NCI-H526 (cell line): ENCODE results near the gene ARG2.

Experiments used
- DNase-seq, 2 experiments: peaks; one replicate each; lab custom pipeline; 2025; lab: John Stamatoyannopoulos, UW

ARG2 gene

DNA sequence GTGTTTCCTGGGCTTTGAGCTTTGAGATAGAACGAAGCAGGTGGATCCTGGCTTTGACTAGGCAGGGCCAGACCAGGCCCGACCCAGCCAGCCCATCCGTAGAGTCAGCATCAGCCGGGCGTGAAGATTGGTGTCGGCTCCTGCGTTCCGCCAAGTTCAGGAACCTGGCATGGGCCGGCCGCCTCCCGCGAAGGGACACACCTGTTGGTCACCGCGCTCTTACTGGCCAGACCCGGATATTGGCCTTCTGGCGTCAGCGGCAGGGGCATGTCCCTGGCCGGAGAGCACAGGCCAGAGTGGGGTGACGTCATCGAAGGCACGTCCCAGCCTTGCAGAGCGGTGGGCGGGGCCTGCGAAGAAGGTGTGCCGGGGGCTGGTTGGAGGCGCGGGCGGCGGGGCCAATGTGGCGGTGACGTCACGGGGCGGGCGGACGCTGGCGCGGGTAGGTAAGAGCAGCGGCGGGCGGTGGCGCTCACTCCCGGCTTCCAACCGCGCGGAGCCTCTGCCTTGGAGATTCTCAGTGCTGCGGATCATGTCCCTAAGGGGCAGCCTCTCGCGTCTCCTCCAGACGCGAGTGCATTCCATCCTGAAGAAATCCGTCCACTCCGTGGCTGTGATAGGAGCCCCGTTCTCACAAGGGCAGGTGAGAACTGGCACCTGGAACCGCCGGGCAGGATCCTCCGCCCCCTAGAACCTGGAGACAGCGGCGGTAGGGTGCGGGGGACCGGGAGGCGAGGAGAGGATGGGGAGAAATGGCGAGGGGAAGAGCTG lies at the start of gene ARG2:
ARG2 (plus strand) TSS at position 475 of the 771 bp plus-strand sequence; CDS start at position 533, 58 bp downstream.
- peak; percentile 89 to 97 for DNase-seq

DNA sequence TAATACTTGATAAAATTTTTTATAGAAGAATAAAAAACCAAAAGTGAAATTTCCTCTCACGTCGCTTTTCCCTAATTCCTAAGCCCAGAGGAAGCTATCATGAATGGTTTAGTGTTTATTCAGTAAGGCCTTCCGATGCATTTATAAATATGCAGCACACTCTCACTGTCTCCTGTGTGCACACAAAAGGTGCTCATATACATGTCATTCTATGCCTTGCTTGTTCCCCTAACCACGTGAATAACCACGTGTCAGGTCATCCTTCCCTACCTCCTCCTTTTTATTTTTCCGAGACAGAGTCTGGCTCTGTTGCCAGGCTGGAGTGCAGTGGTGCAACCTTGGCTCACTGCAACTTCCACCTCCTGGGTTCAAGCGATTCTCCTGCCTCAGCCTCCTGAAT lies 49.3 kb upstream of the ARG2 start:
- peak; percentile 29 to 36 for DNase-seq

- peak; percentile 20 to 74 for DNase-seq
Measured at GRCh38 chr14:67571275-67571990, 48.3 kb upstream of the ARG2 start.

GRCh38 chr14:67571991-67572323 lies 47.8 kb upstream of the ARG2 start:
- no peak for DNase-seq

DNA sequence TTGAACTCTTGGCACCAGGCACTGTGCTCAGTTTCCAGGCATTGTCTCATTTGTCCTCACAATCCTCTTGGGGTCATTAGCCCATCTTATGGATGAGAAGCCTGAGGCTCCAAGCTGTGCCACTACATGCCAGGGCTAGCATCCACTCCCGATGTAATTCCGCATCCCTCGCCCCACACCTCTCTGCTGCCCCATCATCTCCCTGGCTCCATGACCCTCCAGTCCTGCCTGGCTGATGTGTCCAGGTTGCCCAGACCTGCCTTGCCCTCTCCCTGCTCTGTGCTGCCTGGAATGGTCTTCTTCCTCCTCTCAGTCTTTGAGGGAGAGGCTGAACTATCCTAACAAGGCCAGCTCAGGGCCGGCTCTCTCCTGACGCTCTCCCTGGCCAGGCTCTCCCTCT lies 47.1 kb upstream of the ARG2 start:
- no peak for DNase-seq

GRCh38 chr14:67573228-67574010 lies 46.3 kb upstream of the ARG2 start:
- no peak for DNase-seq

- DNase-seq = no peak
Measured at GRCh38 chr14:67574156-67574555, 45.6 kb upstream of the ARG2 start.

GRCh38 chr14:67574806-67575205 lies 44.9 kb upstream of the ARG2 start:
- DNase-seq = no peak

- DNase-seq = no peak
Measured at GRCh38 chr14:67575684-67576083, 44.0 kb upstream of the ARG2 start.

GRCh38 chr14:67576216-67576955 lies 43.3 kb upstream of the ARG2 start:
- no peak for DNase-seq

- DNase-seq = no peak
Measured at GRCh38 chr14:67577181-67577808, 42.4 kb upstream of the ARG2 start.

DNA sequence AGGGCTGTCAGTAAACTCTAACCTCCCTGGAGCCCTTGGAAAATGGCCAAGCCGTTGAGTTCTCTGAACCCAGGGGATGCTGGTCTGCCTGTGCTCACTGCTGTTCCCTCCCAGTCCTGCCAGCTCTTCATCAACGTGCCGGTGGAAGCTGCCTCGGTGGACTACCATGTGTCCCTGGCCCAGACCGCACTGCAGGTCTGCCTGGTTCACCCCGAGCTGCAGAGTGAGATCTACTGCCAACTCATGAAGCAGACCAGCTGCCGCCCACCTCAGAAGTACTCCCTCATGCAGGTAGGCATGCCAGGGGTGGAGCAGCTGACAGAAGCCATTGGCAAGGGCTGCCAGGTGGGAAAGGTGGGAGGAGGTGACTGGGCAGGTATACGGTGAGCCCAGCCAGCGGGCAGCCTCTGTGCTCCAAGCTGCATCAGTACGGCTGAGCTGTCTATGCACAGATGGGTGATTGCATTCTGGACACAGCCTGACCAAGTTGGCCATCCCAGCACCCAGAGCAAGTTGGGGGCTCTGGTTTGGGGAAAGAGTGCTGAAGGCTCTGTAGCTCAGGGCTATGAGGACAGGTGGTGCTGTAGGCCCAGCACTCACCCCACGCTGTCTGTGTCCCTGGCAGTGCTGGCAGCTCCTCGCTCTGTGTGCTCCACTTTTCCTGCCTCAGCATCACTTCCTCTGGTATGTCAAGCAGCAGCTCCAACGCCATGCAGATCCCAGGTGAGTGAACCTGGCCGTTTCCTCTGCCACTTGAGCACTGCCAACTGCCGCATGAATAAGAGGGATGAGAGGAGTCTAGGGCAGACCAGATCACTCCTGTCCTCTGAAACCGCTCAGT lies 41.6 kb upstream of the ARG2 start:
- DNase-seq = no peak

DNA sequence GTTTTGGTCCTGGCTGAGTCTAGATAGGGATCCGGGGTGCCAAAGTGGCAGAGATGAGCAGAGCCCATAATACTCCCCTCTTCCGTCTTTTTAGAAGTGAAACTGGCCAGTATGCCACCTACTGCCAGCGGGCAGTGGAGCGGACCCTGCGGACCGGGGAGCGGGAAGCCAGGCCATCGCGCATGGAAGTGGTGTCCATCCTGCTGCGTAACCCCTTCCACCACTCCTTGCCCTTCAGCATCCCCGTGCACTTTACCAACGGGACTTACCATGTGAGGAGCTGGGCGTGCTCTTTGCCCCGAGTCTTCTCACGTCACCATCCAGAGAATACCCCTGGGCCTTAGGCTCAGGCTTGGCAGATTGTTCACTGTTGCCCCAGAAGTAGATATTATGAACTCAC lies 40.7 kb upstream of the ARG2 start:
- no peak for DNase-seq

GRCh38 chr14:67579636-67580035 lies 40.1 kb upstream of the ARG2 start:
- no peak for DNase-seq

- no peak for DNase-seq
Measured at GRCh38 chr14:67580336-67581171, 39.2 kb upstream of the ARG2 start.

- DNase-seq = no peak
Measured at GRCh38 chr14:67581643-67582042, 38.1 kb upstream of the ARG2 start.

DNA sequence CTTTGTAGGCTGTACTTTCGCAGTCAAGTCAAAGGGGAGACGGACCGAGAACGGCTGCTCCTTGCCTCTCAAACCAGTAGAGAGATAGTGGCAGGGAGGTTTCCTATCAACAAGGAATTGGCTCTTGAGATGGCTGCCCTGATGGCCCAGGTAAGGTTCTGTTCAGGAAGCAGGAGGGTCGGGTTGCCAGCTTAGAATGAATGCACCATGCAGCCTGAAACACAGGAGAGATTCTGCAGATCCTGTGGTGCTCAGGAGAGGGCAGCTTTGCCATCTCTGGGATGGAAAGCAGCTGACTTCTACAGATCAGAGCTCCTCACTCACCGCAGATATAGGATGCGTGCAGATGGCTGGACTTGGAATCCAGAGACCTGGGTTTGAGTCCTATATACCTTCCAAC lies 37.7 kb upstream of the ARG2 start:
- no peak for DNase-seq

DNA sequence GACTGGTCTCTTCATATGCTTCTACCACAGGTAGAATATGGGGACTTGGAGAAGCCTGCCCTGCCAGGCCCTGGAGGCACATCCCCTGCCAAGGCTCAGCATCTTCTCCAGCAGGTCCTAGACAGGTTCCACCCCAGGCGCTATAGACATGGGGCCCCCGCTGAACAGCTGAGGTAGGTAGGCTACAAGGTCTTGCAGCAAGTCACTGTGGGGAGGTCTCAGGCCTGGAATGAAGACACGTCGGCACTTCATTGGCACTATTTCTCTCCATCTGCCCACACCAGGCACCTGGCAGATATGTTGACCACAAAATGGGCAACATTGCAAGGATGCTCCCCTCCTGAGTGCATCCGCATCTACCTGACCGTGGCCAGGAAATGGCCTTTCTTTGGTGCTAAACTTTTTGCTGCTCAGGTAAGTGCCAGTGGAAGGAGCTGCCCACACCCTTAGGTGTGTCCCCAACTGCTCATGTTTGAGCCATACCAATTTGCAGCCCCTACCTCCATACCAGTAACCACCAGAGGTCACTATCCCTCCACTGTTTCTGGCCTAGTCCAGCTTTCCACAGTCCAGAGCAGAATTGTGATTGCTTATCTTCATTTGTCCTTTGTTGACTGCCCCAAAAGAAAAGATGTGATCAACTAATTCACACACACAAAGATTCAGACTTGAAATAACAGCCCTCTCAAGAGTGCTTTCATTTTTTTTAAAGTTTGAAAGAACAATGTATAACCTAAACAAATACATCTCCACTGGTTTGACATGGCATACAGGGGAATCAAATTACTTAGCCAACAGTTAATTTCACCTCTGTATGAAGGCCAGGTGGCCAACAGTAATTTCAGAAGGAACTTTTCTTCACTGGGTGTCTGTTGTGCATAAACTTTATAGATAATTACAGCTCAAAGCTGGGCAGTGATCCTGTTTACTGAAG lies 35.7 kb upstream of the ARG2 start:
- peak; percentile 16 to 68 for DNase-seq

GRCh38 chr14:67584978-67585377 lies 34.7 kb upstream of the ARG2 start:
- no peak for DNase-seq
